HEK293 (cell line): ENCODE data around the gene ALOXE3.

Experiments used
- BCL11A ChIP-seq: fragments of 450-650 bp; formaldehyde crosslinking; IDR thresholded peaks from 2 replicates; pipeline ENCODE4 v1.5.1; 2016; ENCODE audit warnings: low read depth, missing biosample characterization, missing genetic modification characterization
- TF ChIP-seq, protein P1 (sequence below): fragments of 450-650 bp; formaldehyde crosslinking; IDR thresholded peaks from 2 replicates; pipeline ENCODE4 v1.5.1; 2016; ENCODE audit warnings: missing biosample characterization, missing genetic modification characterization

DNA sequence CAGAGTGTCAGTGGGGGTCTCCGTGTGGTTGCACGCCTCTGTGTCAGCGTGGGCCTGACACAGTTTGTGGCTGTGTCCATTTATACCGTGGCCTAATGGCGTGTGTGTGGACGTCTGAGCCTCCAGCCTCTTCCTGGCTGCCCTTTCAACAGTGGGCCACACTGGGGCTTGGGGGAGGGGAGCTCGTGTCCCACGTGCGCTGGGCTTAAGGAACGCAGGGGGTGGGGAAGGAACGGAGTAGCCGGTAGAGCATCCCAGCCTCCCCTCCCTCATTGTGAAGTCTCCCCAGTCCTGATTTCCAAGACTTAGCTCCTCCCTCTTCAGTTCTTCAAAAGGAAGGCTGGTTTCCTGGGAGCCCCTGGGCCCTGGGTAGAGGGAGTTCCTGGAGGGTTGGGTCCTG is 15.1 kb upstream of the ALOXE3 start:
- no peak for TF ChIP-seq BCL11A (tag by site-specific recombination)
- TF ChIP-seq, protein P1, sequence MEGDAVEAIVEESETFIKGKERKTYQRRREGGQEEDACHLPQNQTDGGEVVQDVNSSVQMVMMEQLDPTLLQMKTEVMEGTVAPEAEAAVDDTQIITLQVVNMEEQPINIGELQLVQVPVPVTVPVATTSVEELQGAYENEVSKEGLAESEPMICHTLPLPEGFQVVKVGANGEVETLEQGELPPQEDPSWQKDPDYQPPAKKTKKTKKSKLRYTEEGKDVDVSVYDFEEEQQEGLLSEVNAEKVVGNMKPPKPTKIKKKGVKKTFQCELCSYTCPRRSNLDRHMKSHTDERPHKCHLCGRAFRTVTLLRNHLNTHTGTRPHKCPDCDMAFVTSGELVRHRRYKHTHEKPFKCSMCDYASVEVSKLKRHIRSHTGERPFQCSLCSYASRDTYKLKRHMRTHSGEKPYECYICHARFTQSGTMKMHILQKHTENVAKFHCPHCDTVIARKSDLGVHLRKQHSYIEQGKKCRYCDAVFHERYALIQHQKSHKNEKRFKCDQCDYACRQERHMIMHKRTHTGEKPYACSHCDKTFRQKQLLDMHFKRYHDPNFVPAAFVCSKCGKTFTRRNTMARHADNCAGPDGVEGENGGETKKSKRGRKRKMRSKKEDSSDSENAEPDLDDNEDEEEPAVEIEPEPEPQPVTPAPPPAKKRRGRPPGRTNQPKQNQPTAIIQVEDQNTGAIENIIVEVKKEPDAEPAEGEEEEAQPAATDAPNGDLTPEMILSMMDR (tag by site-specific recombination): no peak
